GM13977 (cell line): ENCODE measurements around the gene MEIOC.

Experiments
- DNase-seq: peaks from one replicate; pipeline ENCODE4 v3.0.0; 2012; ENCODE audit warnings: low spot score
- CTCF ChIP-seq: IDR thresholded peaks from 2 replicates; pipeline ENCODE4 v1.5.1; 2012; ENCODE audit warnings: mild to moderate bottlenecking, control low read depth; ENCODE audit not compliant: insufficient read depth; ENCODE audit errors: extremely low read depth, missing control alignments
- in situ Hi-C: fragments of 300-500 bp; cut with MboI; formaldehyde crosslinking; loops from one replicate; pipeline ENCODE4 v1.12.0; 2022; ENCODE audit warnings: low sequenced_read_pairs, low pct_unique_long_range_greater_than_20kb, mixed read lengths, inconsistent platforms; ENCODE audit not compliant: unreplicated experiment

Gene MEIOC

GRCh38 chr17:44646280-44646679 lies 10.0 kb upstream of the MEIOC start:
- DNase-seq, result no peak
- in situ Hi-C loops, result no loop called here
- TF ChIP-seq CTCF, result no peak

GRCh38 chr17:44647736-44648135 lies 8.5 kb upstream of the MEIOC start:
- TF ChIP-seq CTCF, result no peak
- DNase-seq, result no peak
- in situ Hi-C loops, result no loop called here

- no peak for TF ChIP-seq CTCF
- in situ Hi-C loops, result no loop called here
- no peak for DNase-seq
Measured at GRCh38 chr17:44648963-44649362, 7.3 kb upstream of the MEIOC start.

- in situ Hi-C loops, result no loop called here
- no peak for TF ChIP-seq CTCF
- DNase-seq, result no peak
Measured at GRCh38 chr17:44651228-44651627, 5.0 kb upstream of the MEIOC start.

- in situ Hi-C loops, result no loop called here
- DNase-seq, result no peak
- no peak for TF ChIP-seq CTCF
Measured at GRCh38 chr17:44652727-44653126, 3.5 kb upstream of the MEIOC start.

- TF ChIP-seq CTCF, result no peak
- in situ Hi-C loops, result no loop called here
- no peak for DNase-seq
Measured at GRCh38 chr17:44653384-44653783, 2.9 kb upstream of the MEIOC start.

- in situ Hi-C loops, result no loop called here
- no peak for DNase-seq
- no peak for TF ChIP-seq CTCF
Measured at GRCh38 chr17:44653954-44654353, 2.3 kb upstream of the MEIOC start.
